AG09319 (cell line): ENCODE data around the gene BAHCC1.

Source experiments
- DNase-seq: peaks from one replicate; pipeline ENCODE4 v3.0.0-alpha.2; 2010; ENCODE audit warnings: low read depth; ENCODE audit errors: extremely low read depth
- CTCF ChIP-seq: IDR thresholded peaks from 2 replicates; pipeline ENCODE4 v1.5.1; 2011; ENCODE audit warnings: low read depth, mild to moderate bottlenecking, inconsistent platforms, low read length, moderate library complexity

Gene BAHCC1

GRCh38 chr17:81515530-81516041 is 120.3 kb downstream of the BAHCC1 start:
- no peak for DNase-seq
- TF ChIP-seq CTCF: no peak
